NCI-H524 (cell line): ENCODE data around the gene GCH1.

Experiments used
- DNase-seq, 2 experiments: peaks; one replicate each; lab custom pipeline; 2025; lab: John Stamatoyannopoulos, UW

GCH1 gene

GRCh38 chr14:54797986-54798385, 104.6 kb downstream of the GCH1 start:
- DNase-seq = no peak

GRCh38 chr14:54797556-54797955, 105.1 kb downstream of the GCH1 start:
- DNase-seq = no peak

- no peak for DNase-seq
Observed at GRCh38 chr14:54796961-54797360, 105.7 kb downstream of the GCH1 start.

GRCh38 chr14:54794796-54795195, 107.8 kb downstream of the GCH1 start:
- no peak for DNase-seq

GRCh38 chr14:54794159-54794558, 108.5 kb downstream of the GCH1 start:
- DNase-seq = no peak

- DNase-seq = no peak
Observed at GRCh38 chr14:54792288-54792687, 110.3 kb downstream of the GCH1 start.
